Endothelial cell of umbilical vein (primary cell): Measurements from ENCODE around the gene TNS1. TPM values are rescaled to one million over a fixed set of nuclear protein-coding genes. Genes with fewer than 3 reads are reported as not detected.

Experiments
- BruUV-seq: library from RNA; stranded (reverse); fragments of 400-500 nt; replicated peaks from 2 replicates; lab custom pipeline; 2021; lab: Mats Ljungman, UMichigan
- CTCF ChIA-PET: fragments of 300-600, 350-600 bp; sonication (Branson Sonifier 250); formaldehyde crosslinking; loops from one replicate; lab custom pipeline; 2021; ENCODE audit warnings: antibody characterized with exemption, inconsistent platforms; lab: Charles Lee
- POLR2A ChIA-PET: fragments of 300-600, 350-600 bp; sonication (Branson Sonifier 250); formaldehyde crosslinking; loops from one replicate; lab custom pipeline; 2021; ENCODE audit warnings: antibody characterized with exemption, inconsistent platforms; lab: Charles Lee
- DNase-seq: peaks from one replicate; pipeline ENCODE4 v3.0.0-alpha.2; 2011; ENCODE audit warnings: low read depth, low spot score
- FAIRE-seq: peaks from 2 replicates; lab custom pipeline; 2011; peaks lifted over from hg19 to GRCh38; lab: Jason Lieb, UNC
- H2AFZ ChIP-seq: 2 replicates; pipeline ENCODE4 v1.6.0; 2012; ENCODE audit warnings: low read depth, low read length, control low read depth, inconsistent platforms
- H3K27ac ChIP-seq: 2 replicates; pipeline ENCODE4 v1.5.1; 2011; ENCODE audit warnings: low read depth, mild to moderate bottlenecking, control low read depth, low read length, moderate library complexity; ENCODE audit not compliant: insufficient read depth
- H3K27me3 ChIP-seq, 2 experiments: 2 replicates each; pipeline versions ENCODE4 v1.6.0 to v1.6.1; 2011; ENCODE audit warnings: low read length in 2 of 2, mixed read lengths in 1 of 2; ENCODE audit not compliant: control insufficient read depth in 2 of 2, insufficient read depth in 2 of 2
- H3K36me3 ChIP-seq, 2 experiments: 2 replicates in 1 of 2; 3 replicates in 1 of 2; pipeline ENCODE4 v1.5.1; 2011; ENCODE audit warnings: low read length in 2 of 2, mild to moderate bottlenecking in 1 of 2, moderate library complexity in 1 of 2; ENCODE audit not compliant: control insufficient read depth in 2 of 2, insufficient read depth in 2 of 2; ENCODE audit errors: extremely low read depth in 1 of 2
- H3K4me1 ChIP-seq: 3 replicates; pipeline ENCODE4 v1.5.1; 2011; ENCODE audit warnings: mild to moderate bottlenecking, low read length; ENCODE audit not compliant: control insufficient read depth, insufficient read depth; ENCODE audit errors: extremely low read depth
- H3K4me2 ChIP-seq: 2 replicates; pipeline ENCODE4 v1.6.1; 2011; ENCODE audit warnings: low read length, control low read depth, mixed read lengths; ENCODE audit not compliant: insufficient read depth
- H3K4me3 ChIP-seq, 3 experiments: fragments of 200-600 bp in 1 of 3; sonication (generic), shearing (Covaris generic) in 1 of 3; replicated peaks in 1 of 3; 2 replicates each; pipeline ENCODE4 v1.5.1; 2011 to 2016; ENCODE audit warnings: control low read depth in 3 of 3, low read length in 3 of 3, mild to moderate bottlenecking in 2 of 3, inconsistent platforms in 1 of 3, low read depth in 1 of 3, moderate library complexity in 1 of 3; ENCODE audit not compliant: insufficient read depth in 1 of 3
- H3K79me2 ChIP-seq: 2 replicates; pipeline ENCODE4 v1.6.0; 2012; ENCODE audit warnings: low read length, inconsistent platforms; ENCODE audit not compliant: control insufficient read depth, insufficient read depth
- H3K9ac ChIP-seq: replicated peaks from 2 replicates; pipeline ENCODE3; 2011; ENCODE audit warnings: low read length, control low read depth; ENCODE audit not compliant: insufficient read depth; ENCODE audit errors: extremely low read depth
- H3K9me1 ChIP-seq: replicated peaks from 3 replicates; pipeline ENCODE4 v1.6.0; 2011; ENCODE audit warnings: mild to moderate bottlenecking, low read length; ENCODE audit not compliant: control insufficient read depth, insufficient read depth; ENCODE audit errors: extremely low read depth
- H3K9me3 ChIP-seq: replicated peaks from 2 replicates; pipeline ENCODE4 v1.5.1; 2012; ENCODE audit warnings: low read length, inconsistent platforms; ENCODE audit not compliant: control insufficient read depth, insufficient read depth
- H4K20me1 ChIP-seq: replicated peaks from 2 replicates; pipeline ENCODE3; 2011; ENCODE audit warnings: mild to moderate bottlenecking, low read length; ENCODE audit not compliant: control insufficient read depth, insufficient read depth; ENCODE audit errors: extremely low read depth
- EZH2 ChIP-seq: IDR thresholded peaks from 2 replicates; pipeline ENCODE4 v1.6.1; 2012; ENCODE audit warnings: borderline replicate concordance, low read depth, mild to moderate bottlenecking, moderate library complexity, low read length, inconsistent platforms; ENCODE audit not compliant: severe bottlenecking
- FOS ChIP-seq: IDR thresholded peaks from 2 replicates; pipeline ENCODE4 v1.6.1; 2011; ENCODE audit warnings: mild to moderate bottlenecking, low read length, moderate library complexity, borderline replicate concordance; ENCODE audit not compliant: insufficient read depth
- GATA2 ChIP-seq: IDR thresholded peaks from 2 replicates; pipeline ENCODE4 v1.7.0; 2011; ENCODE audit warnings: low read depth, mild to moderate bottlenecking, moderate library complexity, mixed read lengths, low read length; ENCODE audit not compliant: insufficient read length, insufficient read depth
- JUN ChIP-seq: IDR thresholded peaks from 2 replicates; pipeline ENCODE4 v1.6.1; 2011; ENCODE audit warnings: borderline replicate concordance, low read depth; ENCODE audit not compliant: insufficient read length, insufficient read depth
- MYC ChIP-seq: IDR thresholded peaks from one replicate; pipeline ENCODE4 v1.6.1; 2011; ENCODE audit warnings: mild to moderate bottlenecking, low read depth, low read length
- POLR2A ChIP-seq: IDR thresholded peaks from 2 replicates; pipeline ENCODE4 v1.6.1; 2012; ENCODE audit warnings: low read depth, mild to moderate bottlenecking, control low read depth, low read length
- POLR2AphosphoS5 ChIP-seq: IDR thresholded peaks from 2 replicates; pipeline ENCODE4 v1.6.1; 2012; ENCODE audit warnings: low read depth, mild to moderate bottlenecking, control low read depth, low read length, moderate library complexity; ENCODE audit not compliant: insufficient read depth
- dilution Hi-C: fragments of 300-500 bp; cut with MboI; formaldehyde crosslinking; loops from one replicate; pipeline ENCODE4 v1.15.0; 2019; ENCODE audit warnings: low sequenced_read_pairs; ENCODE audit not compliant: extremely low pct_ligation_motif_present
- intact Hi-C: fragments of 100-400 bp; cut with micrococcal nuclease; formaldehyde crosslinking; loops from one replicate; pipeline ENCODE4 v1.10.0; 2022
- polyA plus RNA-seq, 4 experiments: library from polyadenylated mRNA; depleted of rRNA in 3 of 4; stranded (reverse) in 3 of 4; unstranded in 1 of 4; fragments of >200 nt; gene quantifications; 2 replicates each; pipeline versions ENCODE4 v1.2.1 to v1.2.3, GENCODE V29; 2011 to 2012; ENCODE audit warnings: missing spikeins in 1 of 4
- total RNA-seq: library from RNA; stranded (reverse); gene quantifications from 2 replicates; pipeline ENCODE4 v1.2.3, GENCODE V29; 2021
- TF ChIP-seq, protein P1 (sequence below): IDR thresholded peaks from 2 replicates; pipeline ENCODE4 v1.6.1; 2011; ENCODE audit not compliant: insufficient read depth, insufficient read length
- TF ChIP-seq, protein P2 (sequence below), 2 donors: IDR thresholded peaks; 1 replicate in 1 of 2; 2 replicates in 1 of 2; pipeline ENCODE4 v1.5.1; 2011; ENCODE audit warnings: low read length in 2 of 2, mild to moderate bottlenecking in 2 of 2, moderate library complexity in 2 of 2, control low read depth in 1 of 2, inconsistent platforms in 1 of 2, low read depth in 1 of 2; ENCODE audit not compliant: insufficient read depth in 1 of 2; ENCODE audit errors: extremely low read depth in 1 of 2

TNS1 gene
- total and polyA plus RNA-seq, 2 donors (not counting 3 experiments of a cell fraction or from before 2014, with no cell fraction given): 11.0 to 52.1 TPM

DNA sequence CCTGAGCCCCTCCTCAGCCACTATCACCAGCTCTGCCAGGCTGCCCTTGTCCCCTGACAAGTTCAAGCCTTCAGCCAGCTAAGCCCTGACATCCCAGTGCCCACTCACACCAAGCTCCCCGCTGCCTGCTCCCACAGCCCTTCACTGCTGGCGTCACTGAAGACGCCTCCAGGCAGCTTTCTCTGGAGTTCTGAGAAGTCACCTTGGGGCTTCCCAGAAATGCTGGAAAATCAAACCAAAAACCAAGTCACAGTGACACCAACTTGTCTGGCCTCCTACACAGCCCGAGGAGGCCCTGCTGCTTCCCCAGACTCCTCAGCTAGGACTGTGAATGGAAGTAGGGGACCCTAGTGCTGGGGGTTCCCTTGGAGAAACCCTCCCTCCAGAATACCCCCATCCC lies 2.2 kb upstream of the TNS1 start:
- Histone ChIP-seq H3K27me3 (peaks cover 0 to 3% of the 10 kb centered on the region in 2 experiments), H3K4me3 (no peak overlapping the region), H3K27ac (no peak overlapping the region), H3K36me3 (no peaks in the 10 kb centered on the region), H2AFZ (no peak overlapping the region), H3K79me2 (no peaks in the 10 kb centered on the region), H4K20me1 (no peaks in the 10 kb centered on the region), H3K4me1 (peaks cover 15% of the 10 kb centered on the region), H3K9me1 (no peaks in the 10 kb centered on the region), H3K9ac (no peak overlapping the region), H3K4me2 (no peak overlapping the region), H3K9me3 (no peaks in the 10 kb centered on the region)
- intact Hi-C loops: no loop called here
- ChIA-PET CTCF (interaction anchor here (3.4 kb wide), 1 partner anchor 11 kb away, joined by 18 read pairs; no protein-coding TSS in a partner anchor), POLR2A (no interaction called here)
- no peak for TF ChIP-seq JUN
- TF ChIP-seq GATA2: no peak
- no peak for TF ChIP-seq POLR2AphosphoS5
- no peak for TF ChIP-seq FOS
- TF ChIP-seq POLR2A: no peak
- no peak for TF ChIP-seq EZH2
- TF ChIP-seq, protein P1, sequence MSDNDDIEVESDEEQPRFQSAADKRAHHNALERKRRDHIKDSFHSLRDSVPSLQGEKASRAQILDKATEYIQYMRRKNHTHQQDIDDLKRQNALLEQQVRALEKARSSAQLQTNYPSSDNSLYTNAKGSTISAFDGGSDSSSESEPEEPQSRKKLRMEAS: no peak
- TF ChIP-seq, protein P2, sequence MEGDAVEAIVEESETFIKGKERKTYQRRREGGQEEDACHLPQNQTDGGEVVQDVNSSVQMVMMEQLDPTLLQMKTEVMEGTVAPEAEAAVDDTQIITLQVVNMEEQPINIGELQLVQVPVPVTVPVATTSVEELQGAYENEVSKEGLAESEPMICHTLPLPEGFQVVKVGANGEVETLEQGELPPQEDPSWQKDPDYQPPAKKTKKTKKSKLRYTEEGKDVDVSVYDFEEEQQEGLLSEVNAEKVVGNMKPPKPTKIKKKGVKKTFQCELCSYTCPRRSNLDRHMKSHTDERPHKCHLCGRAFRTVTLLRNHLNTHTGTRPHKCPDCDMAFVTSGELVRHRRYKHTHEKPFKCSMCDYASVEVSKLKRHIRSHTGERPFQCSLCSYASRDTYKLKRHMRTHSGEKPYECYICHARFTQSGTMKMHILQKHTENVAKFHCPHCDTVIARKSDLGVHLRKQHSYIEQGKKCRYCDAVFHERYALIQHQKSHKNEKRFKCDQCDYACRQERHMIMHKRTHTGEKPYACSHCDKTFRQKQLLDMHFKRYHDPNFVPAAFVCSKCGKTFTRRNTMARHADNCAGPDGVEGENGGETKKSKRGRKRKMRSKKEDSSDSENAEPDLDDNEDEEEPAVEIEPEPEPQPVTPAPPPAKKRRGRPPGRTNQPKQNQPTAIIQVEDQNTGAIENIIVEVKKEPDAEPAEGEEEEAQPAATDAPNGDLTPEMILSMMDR (IDR thresholded peaks at IDR 0.05; ENCODE audit: extremely low read depth in 1 of 2, insufficient read depth in 1 of 2, low read depth in 1 of 2, low read length in 2 of 2): no peak
- TF ChIP-seq MYC: no peak
- DNase-seq (no peak), FAIRE-seq (no peak)
- BruUV-seq: no TSS peak
- dilution Hi-C loops: no loop called here
